ENCODE results near the gene FGFR1OP2. TPM values are rescaled to one million over a fixed set of nuclear protein-coding genes. Genes with fewer than 3 reads are reported as not detected.

FGFR1OP2 gene
- total RNA-seq, 4 donors from 2014 or later = 43.8 to 56.4 (median 45.9) TPM

DNA sequence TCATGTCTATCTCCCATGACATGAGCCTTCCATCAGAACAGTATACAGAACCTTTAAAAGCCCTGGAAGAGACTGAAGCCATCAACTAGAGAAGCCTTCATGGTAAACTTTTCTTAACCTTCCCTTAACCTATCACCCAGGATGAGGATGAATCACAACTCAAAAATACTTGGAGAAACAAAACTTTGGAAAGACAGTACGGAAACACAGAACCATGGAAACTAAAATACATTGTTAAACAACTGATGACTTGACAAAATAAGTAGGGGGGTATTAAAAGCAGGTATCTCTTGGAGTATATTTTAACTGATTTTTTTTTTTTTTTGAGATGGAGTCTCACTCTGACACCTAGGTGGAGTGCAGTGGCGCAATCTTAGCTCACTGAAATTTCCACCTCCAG is 67.2 kb downstream of the FGFR1OP2 start:
- Histone ChIP-seq H3K4me1 (peaks cover 0 to 5% of the 10 kb centered on the region in 2 donors), H3K27me3 (no peaks in the 10 kb centered on the region), H3K9me3 (no peaks in the 10 kb centered on the region), H3K27ac (no peak overlapping the region), H3K4me3 (no peak overlapping the region), H3K36me3 (no peaks in the 10 kb centered on the region)
- intact Hi-C loops (cut with DNase I; ENCODE audit: low total_unique reads) = no loop called here
- DNase-seq = no peak
- TF ChIP-seq POLR2A (IDR thresholded peaks at IDR 0.05) = no peak
- TF ChIP-seq, protein P1, sequence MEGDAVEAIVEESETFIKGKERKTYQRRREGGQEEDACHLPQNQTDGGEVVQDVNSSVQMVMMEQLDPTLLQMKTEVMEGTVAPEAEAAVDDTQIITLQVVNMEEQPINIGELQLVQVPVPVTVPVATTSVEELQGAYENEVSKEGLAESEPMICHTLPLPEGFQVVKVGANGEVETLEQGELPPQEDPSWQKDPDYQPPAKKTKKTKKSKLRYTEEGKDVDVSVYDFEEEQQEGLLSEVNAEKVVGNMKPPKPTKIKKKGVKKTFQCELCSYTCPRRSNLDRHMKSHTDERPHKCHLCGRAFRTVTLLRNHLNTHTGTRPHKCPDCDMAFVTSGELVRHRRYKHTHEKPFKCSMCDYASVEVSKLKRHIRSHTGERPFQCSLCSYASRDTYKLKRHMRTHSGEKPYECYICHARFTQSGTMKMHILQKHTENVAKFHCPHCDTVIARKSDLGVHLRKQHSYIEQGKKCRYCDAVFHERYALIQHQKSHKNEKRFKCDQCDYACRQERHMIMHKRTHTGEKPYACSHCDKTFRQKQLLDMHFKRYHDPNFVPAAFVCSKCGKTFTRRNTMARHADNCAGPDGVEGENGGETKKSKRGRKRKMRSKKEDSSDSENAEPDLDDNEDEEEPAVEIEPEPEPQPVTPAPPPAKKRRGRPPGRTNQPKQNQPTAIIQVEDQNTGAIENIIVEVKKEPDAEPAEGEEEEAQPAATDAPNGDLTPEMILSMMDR (IDR thresholded peaks at IDR 0.05 in 4 of 5, conservative IDR thresholded peaks at IDR 0.05 in 1 of 5) = no peak
- ATAC-seq = no peak
- in situ Hi-C loops (cut with MboI; ENCODE audit: low sequenced_read_pairs in 4 of 4) = loop anchor here in 1 of 4 donors (25.0 kb wide), 1 partner anchor 307 kb away; no protein-coding TSS in a partner anchor

DNA sequence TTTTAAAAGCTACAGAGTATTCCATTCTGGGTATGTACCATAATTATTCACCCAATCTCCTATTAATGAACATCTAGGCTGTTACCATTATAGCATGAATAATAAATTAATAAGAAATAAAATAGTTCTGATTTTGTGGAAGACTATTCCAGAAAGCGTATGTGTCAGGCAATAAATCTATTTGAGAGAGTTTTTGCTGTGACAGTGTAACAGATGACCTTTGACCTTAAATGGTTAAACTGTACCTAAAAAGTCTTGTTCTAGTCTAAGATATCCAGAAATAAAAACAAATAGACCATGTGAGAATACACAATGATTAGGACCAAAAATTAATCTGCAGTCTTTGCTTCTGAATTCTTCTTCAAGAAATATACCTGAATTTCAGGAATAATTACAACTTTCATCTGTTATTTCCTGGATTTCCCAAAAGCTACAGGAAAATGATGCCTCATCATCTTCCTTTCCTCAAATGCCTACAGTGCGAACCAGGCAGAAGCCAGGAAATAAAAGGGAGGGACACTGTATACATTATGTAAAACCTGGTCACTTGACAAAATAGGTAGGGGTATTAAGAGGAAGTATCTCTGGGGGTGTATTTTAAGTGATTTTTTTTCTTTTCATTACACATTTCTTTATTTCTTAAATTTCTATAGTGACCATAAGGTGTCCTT is 68.7 kb downstream of the FGFR1OP2 start:
- peaks cover 0 to 7% of the 10 kb centered on the region in 2 donors for H3K4me1 ChIP-seq
- no peaks in the 10 kb centered on the region for H3K36me3 ChIP-seq
- in situ Hi-C loops (cut with MboI; ENCODE audit: low sequenced_read_pairs in 4 of 4) = loop anchor here in 1 of 4 donors (25.0 kb wide), 1 partner anchor 305 kb away; no protein-coding TSS in a partner anchor
- no peaks in the 10 kb centered on the region for H3K9me3 ChIP-seq
- ATAC-seq (no peak), DNase-seq (no peak)
- no peaks in the 10 kb centered on the region for H3K27me3 ChIP-seq
- H3K27ac ChIP-seq = no peak overlapping the region
- no peak overlapping the region for H3K4me3 ChIP-seq
- intact Hi-C loops (cut with DNase I; ENCODE audit: low total_unique reads) = no loop called here
- TF ChIP-seq POLR2A (IDR thresholded peaks at IDR 0.05) = no peak
- TF ChIP-seq, protein P1 (IDR thresholded peaks at IDR 0.05 in 4 of 5, conservative IDR thresholded peaks at IDR 0.05 in 1 of 5) = no peak

DNA sequence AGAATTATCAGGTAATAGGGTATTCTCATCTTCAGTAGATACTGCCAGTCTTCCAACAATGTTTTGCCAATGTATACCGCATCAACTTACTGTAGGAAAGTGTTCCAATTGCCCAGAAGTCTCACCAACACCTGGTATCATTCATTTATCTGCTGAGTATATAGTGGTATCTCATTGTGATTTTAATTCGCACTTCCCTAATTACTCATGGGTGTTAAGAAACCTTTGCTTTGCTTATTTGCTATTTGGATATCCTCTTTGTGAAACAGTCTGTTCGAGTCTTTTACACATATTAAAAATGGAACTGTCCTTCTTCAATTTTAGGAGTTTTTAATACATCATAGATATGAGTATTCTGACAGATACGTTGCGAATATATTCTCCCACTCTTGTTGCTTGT is 69.8 kb downstream of the FGFR1OP2 start:
- DNase-seq (no peak), ATAC-seq (no peak)
- no peaks in the 10 kb centered on the region for H3K27me3 ChIP-seq
- no peak overlapping the region for H3K27ac ChIP-seq
- no peaks in the 10 kb centered on the region for H3K36me3 ChIP-seq
- in situ Hi-C loops (cut with MboI; ENCODE audit: low sequenced_read_pairs in 4 of 4) = loop anchor here in 1 of 4 donors (25.0 kb wide), 1 partner anchor 304 kb away; no protein-coding TSS in a partner anchor
- TF ChIP-seq, protein P1 (IDR thresholded peaks at IDR 0.05 in 4 of 5, conservative IDR thresholded peaks at IDR 0.05 in 1 of 5) = no peak
- no peak for TF ChIP-seq POLR2A (IDR thresholded peaks at IDR 0.05)
- H3K4me1 ChIP-seq = peaks cover 10 to 16% of the 10 kb centered on the region in 2 donors
- no peaks in the 10 kb centered on the region for H3K9me3 ChIP-seq
- intact Hi-C loops (cut with DNase I; ENCODE audit: low total_unique reads) = no loop called here
- no peak overlapping the region for H3K4me3 ChIP-seq

DNA sequence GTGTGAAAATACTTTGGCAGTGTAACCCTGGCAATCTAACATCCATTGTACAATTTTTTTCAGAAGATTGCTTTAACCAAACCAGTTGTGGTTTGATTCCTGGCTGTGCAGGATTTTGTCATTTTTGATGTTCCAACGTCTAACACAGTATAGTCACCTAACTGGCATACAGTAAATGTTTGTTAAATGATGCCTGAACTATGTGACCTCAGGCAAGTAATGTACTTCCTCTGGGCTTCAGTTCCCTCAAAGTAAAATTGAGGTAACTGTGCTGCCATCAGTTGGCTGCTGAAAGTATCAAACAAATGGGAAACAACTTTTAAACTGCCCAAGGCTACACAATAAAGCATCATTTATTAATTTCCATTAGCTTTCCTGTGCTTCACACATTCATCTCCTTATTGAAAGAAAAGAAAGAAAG is 71.6 kb downstream of the FGFR1OP2 start:
- intact Hi-C loops (cut with DNase I; ENCODE audit: low total_unique reads) (loop anchor here (5.0 to 10.0 kb wide), 2 partner anchors 158 to 515 kb away; partner anchors contain the start of gene PPFIBP1), in situ Hi-C loops (cut with MboI; ENCODE audit: low sequenced_read_pairs in 4 of 4) (loop anchor here in 2 of 4 donors (5.0 to 25.0 kb wide), 2 partner anchors 73 to 302 kb away; partner anchors contain the start of genes FGFR1OP2 (in 1 of the 2) and INTS13 (in 1 of the 2))
- Histone ChIP-seq H3K27ac (no peak overlapping the region), H3K4me1 (peaks cover 15 to 24% of the 10 kb centered on the region in 2 donors), H3K27me3 (no peaks in the 10 kb centered on the region), H3K9me3 (no peaks in the 10 kb centered on the region), H3K4me3 (no peak overlapping the region), H3K36me3 (no peaks in the 10 kb centered on the region)
- no peak for DNase-seq
- TF ChIP-seq, protein P1 (IDR thresholded peaks at IDR 0.05 in 4 of 5, conservative IDR thresholded peaks at IDR 0.05 in 1 of 5) = no peak
- TF ChIP-seq POLR2A (IDR thresholded peaks at IDR 0.05) = no peak
- no peak for ATAC-seq

Measured in gastrocnemius medialis (tissue), 4 donors.